ENCODE data around the gene ANKHD1. TPM values are rescaled to one million over a fixed set of nuclear protein-coding genes. Genes with fewer than 3 reads are reported as not detected.

ANKHD1 gene
- total and polyA plus RNA-seq, 2 donors (not counting 1 experiment from before 2014, with no cell fraction given) = 45.4 to 74.5 TPM

DNA sequence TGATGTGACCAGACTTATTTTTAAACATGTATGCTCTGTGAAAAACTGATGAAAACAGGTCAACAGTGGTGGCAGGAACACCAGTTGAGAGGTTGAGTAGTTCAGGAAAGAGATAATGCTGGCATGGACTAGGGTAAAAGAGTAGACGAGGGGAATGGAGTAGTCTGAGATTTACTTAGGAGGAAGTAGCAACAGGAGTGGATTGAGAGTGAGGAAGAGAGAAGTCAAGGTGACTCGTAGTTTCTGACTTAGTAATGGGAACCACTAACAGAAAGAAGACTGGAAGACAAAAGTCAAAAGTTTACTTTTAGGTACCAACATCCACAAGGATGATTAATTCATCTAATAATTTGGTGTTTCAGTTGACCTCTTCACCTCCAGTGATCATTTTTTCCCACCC, 152.0 kb downstream of the ANKHD1 start:
- Histone ChIP-seq H3K4me1 (ENCODE audit: control insufficient read depth, extremely low read depth, insufficient read depth, low read length) (peaks cover 2% of the 10 kb centered on the region), H3K4me2 (ENCODE audit: extremely low read depth, insufficient read depth, low read length) (no peak overlapping the region), H3K27me3 (ENCODE audit: control insufficient read depth, insufficient read depth, low read length) (no peaks in the 10 kb centered on the region), H4K20me1 (ENCODE audit: control insufficient read depth, extremely low read depth, insufficient read depth, low read length) (peaks cover 2% of the 10 kb centered on the region), H3K9me3 (ENCODE audit: control insufficient read depth, insufficient read depth, low read depth, low read length) (no peaks in the 10 kb centered on the region), H2AFZ (ENCODE audit: low read length) (no peak overlapping the region), H3K27ac (ENCODE audit: insufficient read depth, low read length) (no peak overlapping the region), H3K4me3 (replicated peaks in 1 of 4; ENCODE audit: control extremely low read depth in 1 of 4, insufficient read depth in 1 of 4, low read depth in 3 of 4, low read length in 4 of 4) (no peak overlapping the region), H3K9ac (ENCODE audit: insufficient read depth, low read length) (no peak overlapping the region), H3K79me2 (ENCODE audit: control insufficient read depth, insufficient read depth, low read length) (peaks cover 40% of the 10 kb centered on the region), H3K36me3 (ENCODE audit: control insufficient read depth, insufficient read depth, low read length) (peaks cover 21% of the 10 kb centered on the region)
- TF ChIP-seq, protein P1, sequence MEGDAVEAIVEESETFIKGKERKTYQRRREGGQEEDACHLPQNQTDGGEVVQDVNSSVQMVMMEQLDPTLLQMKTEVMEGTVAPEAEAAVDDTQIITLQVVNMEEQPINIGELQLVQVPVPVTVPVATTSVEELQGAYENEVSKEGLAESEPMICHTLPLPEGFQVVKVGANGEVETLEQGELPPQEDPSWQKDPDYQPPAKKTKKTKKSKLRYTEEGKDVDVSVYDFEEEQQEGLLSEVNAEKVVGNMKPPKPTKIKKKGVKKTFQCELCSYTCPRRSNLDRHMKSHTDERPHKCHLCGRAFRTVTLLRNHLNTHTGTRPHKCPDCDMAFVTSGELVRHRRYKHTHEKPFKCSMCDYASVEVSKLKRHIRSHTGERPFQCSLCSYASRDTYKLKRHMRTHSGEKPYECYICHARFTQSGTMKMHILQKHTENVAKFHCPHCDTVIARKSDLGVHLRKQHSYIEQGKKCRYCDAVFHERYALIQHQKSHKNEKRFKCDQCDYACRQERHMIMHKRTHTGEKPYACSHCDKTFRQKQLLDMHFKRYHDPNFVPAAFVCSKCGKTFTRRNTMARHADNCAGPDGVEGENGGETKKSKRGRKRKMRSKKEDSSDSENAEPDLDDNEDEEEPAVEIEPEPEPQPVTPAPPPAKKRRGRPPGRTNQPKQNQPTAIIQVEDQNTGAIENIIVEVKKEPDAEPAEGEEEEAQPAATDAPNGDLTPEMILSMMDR (conservative IDR thresholded peaks at IDR 0.05 in 1 of 2, IDR thresholded peaks at IDR 0.05 in 1 of 2; ENCODE audit: low read depth in 1 of 2, low read length in 2 of 2) = no peak
- TF ChIP-seq EZH2 (IDR thresholded peaks at IDR 0.05; ENCODE audit: low read length, missing control alignments) = no peak
- peak in 1 of 2 donors; percentile 22 for DNase-seq (ENCODE audit: low read depth in 2 of 2)

DNA sequence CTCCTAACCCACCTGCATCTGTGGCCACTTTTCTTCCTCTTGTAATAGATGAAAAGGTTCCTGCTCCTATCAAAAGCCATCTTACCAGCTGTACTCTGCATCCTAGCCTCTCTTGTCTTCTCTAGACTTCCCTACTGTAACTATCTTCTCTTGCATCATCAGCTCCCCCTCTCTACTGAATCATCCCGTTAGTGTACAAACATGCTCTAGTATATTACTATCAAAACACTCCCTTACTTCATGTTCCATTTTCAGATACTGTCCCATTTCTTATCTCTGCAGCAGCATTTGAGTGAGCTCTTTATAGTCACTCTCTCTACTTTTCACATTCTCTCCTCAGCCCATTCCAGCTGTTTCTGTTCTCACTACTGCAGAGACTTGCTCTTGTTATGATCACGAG, 152.8 kb downstream of the ANKHD1 start:
- Histone ChIP-seq H3K79me2 (ENCODE audit: control insufficient read depth, insufficient read depth, low read length) (peaks cover 40% of the 10 kb centered on the region), H4K20me1 (ENCODE audit: control insufficient read depth, extremely low read depth, insufficient read depth, low read length) (peaks cover 2% of the 10 kb centered on the region), H2AFZ (ENCODE audit: low read length) (no peak overlapping the region), H3K36me3 (ENCODE audit: control insufficient read depth, insufficient read depth, low read length) (peaks cover 19% of the 10 kb centered on the region), H3K9ac (ENCODE audit: insufficient read depth, low read length) (no peak overlapping the region), H3K27ac (ENCODE audit: insufficient read depth, low read length) (no peak overlapping the region), H3K27me3 (ENCODE audit: control insufficient read depth, insufficient read depth, low read length) (no peaks in the 10 kb centered on the region), H3K4me2 (ENCODE audit: extremely low read depth, insufficient read depth, low read length) (no peak overlapping the region), H3K4me1 (ENCODE audit: control insufficient read depth, extremely low read depth, insufficient read depth, low read length) (no peaks in the 10 kb centered on the region), H3K4me3 (replicated peaks in 1 of 4; ENCODE audit: control extremely low read depth in 1 of 4, insufficient read depth in 1 of 4, low read depth in 3 of 4, low read length in 4 of 4) (peak overlapping the region in 1 of 4 experiments; percentile 17), H3K9me3 (ENCODE audit: control insufficient read depth, insufficient read depth, low read depth, low read length) (no peaks in the 10 kb centered on the region)
- no peak for TF ChIP-seq EZH2 (IDR thresholded peaks at IDR 0.05; ENCODE audit: low read length, missing control alignments)
- TF ChIP-seq, protein P1 (conservative IDR thresholded peaks at IDR 0.05 in 1 of 2, IDR thresholded peaks at IDR 0.05 in 1 of 2; ENCODE audit: low read depth in 1 of 2, low read length in 2 of 2) = no peak
- DNase-seq (ENCODE audit: low read depth in 2 of 2) = peak; percentile 42 to 58

DNA sequence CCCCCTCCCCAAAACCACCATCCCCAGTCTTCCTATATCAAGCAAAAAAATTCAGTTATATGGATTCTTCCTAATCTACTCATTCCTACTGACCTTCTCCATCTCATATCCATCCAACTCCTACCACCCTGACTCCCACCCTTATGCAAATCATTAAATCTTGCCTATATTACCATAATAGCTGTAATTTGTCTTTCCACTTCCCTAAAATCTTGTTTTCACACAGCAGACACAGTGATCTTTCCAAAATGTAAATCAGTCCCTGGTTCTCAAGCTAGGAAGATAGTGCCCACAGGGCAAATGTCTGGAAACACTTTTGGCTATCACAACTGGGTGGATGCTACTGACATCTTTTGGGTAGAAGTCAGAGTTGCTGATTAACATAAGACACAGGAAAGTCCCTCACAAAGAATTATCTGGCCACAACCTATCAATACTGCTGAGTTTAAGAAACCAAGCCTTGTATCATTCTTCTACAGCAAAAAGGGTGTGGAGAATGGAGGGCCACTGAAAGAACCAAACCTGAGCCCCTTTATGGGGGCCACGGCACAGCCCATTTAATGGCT, 154.2 kb downstream of the ANKHD1 start:
- Histone ChIP-seq H3K4me3 (replicated peaks in 1 of 4; ENCODE audit: control extremely low read depth in 1 of 4, insufficient read depth in 1 of 4, low read depth in 3 of 4, low read length in 4 of 4) (peak overlapping the region; percentile 66 to 95 (median 80)), H3K79me2 (ENCODE audit: control insufficient read depth, insufficient read depth, low read length) (peaks cover 40% of the 10 kb centered on the region), H3K27ac (ENCODE audit: insufficient read depth, low read length) (peak overlapping the region; percentile 81), H3K4me2 (ENCODE audit: extremely low read depth, insufficient read depth, low read length) (peak overlapping the region; percentile 89), H3K27me3 (ENCODE audit: control insufficient read depth, insufficient read depth, low read length) (no peaks in the 10 kb centered on the region), H3K9me3 (ENCODE audit: control insufficient read depth, insufficient read depth, low read depth, low read length) (no peaks in the 10 kb centered on the region), H3K9ac (ENCODE audit: insufficient read depth, low read length) (no peak overlapping the region), H4K20me1 (ENCODE audit: control insufficient read depth, extremely low read depth, insufficient read depth, low read length) (no peaks in the 10 kb centered on the region), H3K36me3 (ENCODE audit: control insufficient read depth, insufficient read depth, low read length) (peaks cover 8% of the 10 kb centered on the region), H2AFZ (ENCODE audit: low read length) (no peak overlapping the region), H3K4me1 (ENCODE audit: control insufficient read depth, extremely low read depth, insufficient read depth, low read length) (no peaks in the 10 kb centered on the region)
- TF ChIP-seq EZH2 (IDR thresholded peaks at IDR 0.05; ENCODE audit: low read length, missing control alignments) = no peak
- TF ChIP-seq, protein P1 (conservative IDR thresholded peaks at IDR 0.05 in 1 of 2, IDR thresholded peaks at IDR 0.05 in 1 of 2; ENCODE audit: low read depth in 1 of 2, low read length in 2 of 2) = no peak
- DNase-seq (ENCODE audit: low read depth in 2 of 2) = no peak

Data from fibroblast of lung (primary cell).